GM19351 (cell line): Measurements from ENCODE around the gene ABCD2.
"Not testable (repeated sequence)": the region's sequence is repeated elsewhere in the genome, so short reads cannot be mapped to it uniquely, and the experiment has no call there.

Experiments
- ATAC-seq: cut with Tn5 transposase; IDR thresholded peaks from one replicate; pipeline ENCODE4 v1.9.1; 2021; ENCODE audit warnings: mild to moderate bottlenecking, moderate library complexity; ENCODE audit not compliant: unreplicated experiment

Gene ABCD2

DNA sequence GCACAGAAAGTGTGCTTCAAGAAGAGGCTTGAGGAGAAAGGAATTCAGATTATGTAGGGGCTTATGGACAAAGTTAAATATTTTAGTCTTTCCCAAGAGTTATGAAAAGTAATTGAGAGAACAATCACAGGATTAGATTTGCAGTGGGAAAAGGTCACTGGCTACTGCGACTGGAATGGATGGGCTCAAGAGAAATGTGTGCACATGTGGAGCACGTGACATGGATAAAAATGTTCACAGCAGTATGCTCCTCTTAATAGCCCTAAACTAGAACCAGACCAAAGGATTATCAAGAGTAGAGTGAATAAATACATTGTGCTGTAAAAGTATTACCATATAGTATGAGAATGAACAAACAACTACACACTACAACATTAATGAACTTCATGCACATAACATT lies 78.1 kb downstream of the ABCD2 start:
- ATAC-seq = no peak

DNA sequence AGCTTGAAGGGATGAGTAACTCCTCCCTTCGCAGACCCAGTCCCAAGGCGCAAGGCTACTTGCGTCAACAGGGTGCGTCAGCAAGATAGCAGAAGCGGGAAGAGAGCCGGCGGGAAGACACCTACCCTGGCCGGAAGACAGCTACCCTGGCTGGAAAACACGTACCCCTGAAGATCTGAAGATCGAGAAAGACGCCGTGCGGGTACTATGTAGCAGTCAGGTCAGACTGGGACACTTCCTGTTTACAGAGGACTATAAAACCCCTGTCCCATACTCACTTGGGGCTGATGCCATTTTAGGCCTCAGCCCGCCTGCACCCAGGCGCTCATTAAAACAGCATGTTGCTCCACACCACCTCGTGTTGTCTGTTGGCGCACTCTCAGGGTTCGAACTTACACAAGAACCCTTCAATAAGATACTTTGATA lies 80.9 kb downstream of the ABCD2 start:
- ATAC-seq = no peak

DNA sequence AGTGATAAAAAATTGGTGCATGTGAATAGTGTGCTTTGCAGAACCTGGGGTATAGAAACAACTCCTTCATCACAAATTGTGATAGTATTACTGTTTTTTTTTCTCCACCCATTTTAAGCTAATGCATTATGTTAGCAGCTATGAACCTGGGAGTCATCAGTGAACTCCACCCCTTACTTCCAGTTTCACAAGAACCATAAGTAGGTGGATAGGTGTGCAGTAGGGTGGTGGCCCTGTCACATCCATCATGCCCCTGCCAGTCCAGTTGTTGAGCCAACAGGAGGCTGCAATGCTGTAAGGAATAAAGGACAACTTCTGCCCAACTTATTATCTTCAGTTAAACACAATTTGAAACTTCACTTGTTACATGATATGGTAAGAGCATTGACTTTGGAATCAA lies 85.7 kb downstream of the ABCD2 start:
- ATAC-seq = no peak

DNA sequence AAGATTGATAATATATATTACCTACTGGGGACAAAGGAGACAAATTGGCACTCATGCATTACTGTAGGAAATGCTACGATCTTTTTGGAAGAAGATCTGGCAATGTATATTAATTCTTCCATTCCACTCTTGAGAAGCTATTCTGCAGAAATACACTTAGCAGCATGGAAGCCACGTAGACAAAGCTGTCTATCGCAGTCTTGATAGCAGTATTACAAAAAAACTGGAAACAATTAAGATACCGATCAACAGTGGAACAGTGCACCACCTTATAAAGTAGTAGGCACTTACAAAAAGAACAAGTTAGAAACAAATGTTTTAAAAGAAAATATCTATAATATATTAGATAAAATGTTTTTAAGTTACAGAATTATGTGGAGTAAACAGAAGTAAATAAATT lies 87.2 kb downstream of the ABCD2 start:
- ATAC-seq = no peak

DNA sequence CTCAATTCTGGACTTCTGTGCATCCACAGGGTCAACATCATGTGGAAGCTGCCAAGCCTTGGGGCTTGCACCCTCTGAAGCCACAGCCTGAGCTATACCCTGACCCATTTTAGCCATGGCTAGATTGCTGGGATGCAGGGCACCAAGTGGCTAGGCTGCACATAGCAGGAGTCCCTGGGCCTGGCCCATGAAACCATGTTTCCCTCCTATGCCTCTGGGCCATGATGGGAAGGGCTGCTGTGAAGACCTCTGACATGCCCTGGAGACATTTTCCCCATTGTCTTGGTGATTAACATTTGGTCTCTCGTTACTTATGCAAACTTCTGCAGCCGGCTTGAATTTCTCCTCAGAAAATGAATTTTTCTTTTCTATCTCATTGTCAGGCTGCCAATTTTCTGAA lies 92.6 kb downstream of the ABCD2 start:
- no peak for ATAC-seq

DNA sequence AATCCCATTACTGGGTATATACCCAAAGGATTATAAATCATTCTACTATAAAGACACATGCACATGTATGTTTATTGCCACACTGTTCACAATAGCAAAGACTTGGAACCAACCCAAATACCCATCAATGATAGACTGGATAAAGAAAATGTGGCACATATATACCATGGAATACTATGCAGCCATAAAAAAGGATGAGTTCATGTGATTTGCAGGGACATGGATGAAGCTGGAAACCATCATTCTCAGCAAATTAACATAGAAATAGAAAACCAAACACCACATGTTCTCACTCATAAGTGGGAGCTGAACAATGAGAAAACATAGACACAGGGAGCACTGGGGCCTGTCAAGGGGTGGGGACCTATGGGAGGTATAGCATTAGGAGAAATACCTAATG lies 97.4 kb downstream of the ABCD2 start:
- ATAC-seq = not testable (repeated sequence)

DNA sequence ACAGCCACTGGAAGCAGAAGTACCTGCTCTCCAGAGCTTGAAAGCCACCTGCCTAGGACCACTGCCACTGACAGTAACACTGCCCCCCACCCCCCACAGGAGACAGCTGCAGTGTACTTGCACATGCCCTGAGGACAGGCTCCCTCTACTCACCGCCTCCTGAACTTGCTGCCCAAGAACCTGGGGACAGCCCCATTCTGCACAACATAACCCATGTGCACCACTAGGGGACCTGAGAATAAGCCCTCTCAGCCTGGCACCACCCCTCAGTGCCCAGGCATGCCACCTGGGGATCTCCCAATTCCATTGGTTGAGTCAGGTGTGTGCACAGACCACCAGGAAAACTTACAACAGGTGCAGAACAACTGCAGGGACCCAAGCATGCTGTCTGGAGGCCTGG lies 109.6 kb downstream of the ABCD2 start:
- no peak for ATAC-seq

DNA sequence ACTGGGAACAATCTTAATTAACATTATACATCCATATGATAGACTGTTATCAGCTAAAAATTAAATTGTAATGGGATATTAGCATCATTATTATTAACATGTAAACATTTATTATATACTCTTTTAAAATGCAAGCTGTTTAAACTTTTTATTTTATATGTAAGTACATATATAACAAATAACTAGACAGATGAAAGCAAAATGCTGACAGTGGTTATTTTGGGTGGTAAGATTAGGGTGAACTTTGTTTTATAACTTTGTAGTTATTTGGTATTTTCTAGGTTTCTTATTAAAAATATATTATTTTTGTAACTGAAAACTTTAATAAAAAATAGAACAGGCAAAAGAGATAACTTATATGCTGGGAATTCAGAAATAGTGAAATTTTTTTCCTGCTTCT lies 114.0 kb downstream of the ABCD2 start:
- ATAC-seq = no peak

DNA sequence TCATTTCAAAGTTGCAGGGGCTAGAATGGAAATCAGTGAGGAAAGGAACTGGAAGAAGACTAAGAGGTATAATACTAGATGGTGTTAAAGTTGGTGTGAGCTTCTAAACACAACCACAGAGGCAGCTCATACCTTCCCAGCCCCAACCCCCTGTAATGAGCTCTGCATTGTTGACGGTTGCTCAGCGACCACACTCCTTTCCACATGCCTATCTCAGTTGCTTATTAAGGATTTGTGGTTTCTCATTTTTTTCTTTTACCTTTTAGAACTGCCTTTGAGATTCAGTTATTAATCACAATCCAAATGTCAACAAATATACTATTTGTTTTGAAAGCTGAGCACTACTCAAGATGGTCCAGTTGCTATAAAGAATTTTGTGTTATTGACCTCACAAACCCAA lies 114.6 kb downstream of the ABCD2 start:
- no peak for ATAC-seq

DNA sequence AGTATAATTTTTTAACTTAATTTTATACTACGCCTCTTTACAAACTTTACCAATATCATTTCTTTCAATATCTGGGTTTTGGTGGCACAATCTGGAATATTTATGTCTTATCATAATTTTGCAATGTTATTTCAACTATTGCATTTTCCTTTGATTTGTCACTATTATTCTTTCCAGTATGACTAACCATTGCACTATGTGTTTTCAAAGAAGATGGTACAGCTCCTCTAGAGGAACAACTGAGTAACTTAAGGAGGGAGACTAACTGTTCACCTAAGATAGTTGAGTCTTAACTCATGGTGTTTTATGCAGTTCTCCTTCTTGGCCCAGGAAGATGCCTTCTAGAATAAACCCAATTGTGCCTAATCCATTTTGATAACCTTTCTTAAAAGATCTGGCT lies 116.2 kb downstream of the ABCD2 start:
- ATAC-seq = no peak

DNA sequence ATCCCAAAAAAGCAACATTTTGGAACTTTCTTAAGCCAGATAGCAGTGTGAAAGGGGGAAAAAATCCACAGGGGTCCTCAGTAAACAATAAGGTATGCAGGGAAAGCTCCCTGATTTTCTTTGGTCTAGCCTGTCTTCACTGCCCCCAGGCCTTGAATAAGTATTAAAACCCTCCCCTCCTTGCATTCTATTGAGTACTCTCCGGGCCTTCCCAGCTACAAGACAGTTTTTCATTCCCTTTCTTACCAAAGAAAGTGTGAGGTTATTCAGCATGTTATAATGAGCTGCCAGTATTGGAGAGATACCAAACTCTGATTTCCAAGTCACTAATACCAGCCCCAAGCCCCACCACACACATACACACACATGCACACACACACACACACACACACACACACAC lies 116.9 kb downstream of the ABCD2 start:
- no peak for ATAC-seq
